Loucy (cell line): ENCODE measurements around the gene GRK3.
A peak's percentile ranks its signal among the peaks of the same experiment; 100 is the strongest.

Experiments used
- H2AFZ ChIP-seq: fragments of 200-600 bp; sonication (generic); 2 replicates; pipeline ENCODE4 v1.6.0; 2016; ENCODE audit warnings: antibody characterized with exemption, mild to moderate bottlenecking, low read length, moderate library complexity
- H3F3A ChIP-seq: fragments of 200-600 bp; 2 replicates; pipeline ENCODE4 v1.6.0; 2016; ENCODE audit warnings: antibody characterized with exemption, low read depth, mild to moderate bottlenecking
- H3K27me3 ChIP-seq: fragments of 200-600 bp; sonication (generic); 2 replicates; pipeline ENCODE4 v1.6.1; 2014; ENCODE audit warnings: low read length, mild to moderate bottlenecking; ENCODE audit not compliant: insufficient read depth, poor library complexity, severe bottlenecking
- H3K36me3 ChIP-seq: fragments of 200-600 bp; sonication (generic); 2 replicates; pipeline ENCODE4 v1.6.1; 2016; ENCODE audit warnings: low read length; ENCODE audit not compliant: insufficient read depth
- H3K4me1 ChIP-seq: fragments of 200-600 bp; sonication (generic); 2 replicates; pipeline ENCODE4 v1.5.1; 2014; ENCODE audit warnings: low read length, mild to moderate bottlenecking; ENCODE audit not compliant: insufficient read depth, poor library complexity, severe bottlenecking
- H3K4me2 ChIP-seq: fragments of 200-600 bp; sonication (generic); 2 replicates; pipeline ENCODE4 v1.6.0; 2014; ENCODE audit warnings: antibody characterized with exemption, low read length, low read depth, mild to moderate bottlenecking; ENCODE audit not compliant: poor library complexity, severe bottlenecking
- H3K4me3 ChIP-seq: fragments of 200-600 bp; sonication (generic); 2 replicates; pipeline ENCODE4 v1.5.1; 2014; ENCODE audit warnings: low read length, mild to moderate bottlenecking, mixed read lengths; ENCODE audit not compliant: poor library complexity, severe bottlenecking
- H3K79me2 ChIP-seq: fragments of 200-600 bp; sonication (generic); 2 replicates; pipeline ENCODE4 v1.6.1; 2014; ENCODE audit warnings: low read length; ENCODE audit not compliant: insufficient read depth
- H3K9ac ChIP-seq: fragments of 200-600 bp; sonication (generic); 2 replicates; pipeline ENCODE4 v1.6.0; 2014; ENCODE audit warnings: mild to moderate bottlenecking, low read depth, low read length, moderate library complexity; ENCODE audit not compliant: poor library complexity, severe bottlenecking
- H3K9me2 ChIP-seq: fragments of 200-600 bp; sonication (generic); replicated peaks from 2 replicates; pipeline ENCODE4 v1.6.1; 2016; ENCODE audit warnings: low read depth, low read length, mixed read lengths
- H3K9me3 ChIP-seq: fragments of 200-600 bp; sonication (generic); 2 replicates; pipeline ENCODE4 v1.6.1; 2014; ENCODE audit warnings: mild to moderate bottlenecking, antibody characterized with exemption, low read length, low read depth; ENCODE audit not compliant: insufficient read depth
- H4K20me1 ChIP-seq: fragments of 200-600 bp; sonication (generic); 2 replicates; pipeline ENCODE4 v1.6.0; 2014; ENCODE audit warnings: antibody characterized with exemption, low read length, mild to moderate bottlenecking; ENCODE audit not compliant: insufficient read depth, poor library complexity, severe bottlenecking
- CTCF ChIP-seq: fragments of 200-600 bp; sonication (generic); conservative IDR thresholded peaks from 2 replicates; pipeline ENCODE4 v1.5.1; 2014; ENCODE audit warnings: mild to moderate bottlenecking, antibody characterized with exemption, low read length
- EZH2phosphoT487 ChIP-seq: fragments of 200-600 bp; IDR thresholded peaks from 2 replicates; pipeline ENCODE4 v1.6.1; 2018; ENCODE audit warnings: antibody characterized with exemption, mild to moderate bottlenecking, moderate library complexity, borderline replicate concordance

The GRK3 gene

DNA sequence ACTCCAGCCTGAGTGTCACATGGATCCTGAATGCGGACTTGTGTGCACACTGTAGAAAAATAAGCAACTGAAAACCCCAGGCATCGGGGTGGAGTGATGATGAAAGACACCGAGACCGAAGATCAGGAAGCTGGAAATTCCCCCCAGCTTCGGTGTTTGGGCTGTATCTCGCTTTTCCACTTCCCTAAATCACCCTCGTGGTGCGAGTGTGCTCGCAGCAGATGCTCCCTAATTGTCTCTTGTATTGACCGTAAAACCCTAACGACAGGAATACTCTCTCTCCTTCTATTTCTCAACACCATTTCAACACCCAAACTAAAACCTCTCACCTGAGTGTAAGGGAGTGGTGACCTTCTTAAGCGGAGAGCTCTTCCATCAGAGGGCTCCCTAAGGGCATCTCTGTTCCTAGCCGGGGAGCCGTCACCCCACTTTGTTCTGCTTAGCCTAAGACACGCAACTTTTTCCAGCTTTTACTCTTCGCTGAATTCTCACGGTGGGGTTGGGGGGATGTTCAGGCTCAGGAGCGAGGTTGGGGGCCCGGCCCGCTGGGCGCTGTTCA is 635 bp upstream of the GRK3 start:
- peaks cover 26% of the 10 kb centered on the region for H4K20me1 ChIP-seq
- H3K79me2 ChIP-seq = peaks cover 40% of the 10 kb centered on the region
- no peaks in the 10 kb centered on the region for H3F3A ChIP-seq
- peaks cover 5% of the 10 kb centered on the region for H3K27me3 ChIP-seq
- peaks cover 32% of the 10 kb centered on the region for H3K4me1 ChIP-seq
- no peak for TF ChIP-seq EZH2phosphoT487
- TF ChIP-seq CTCF = no peak
- H3K9ac ChIP-seq = peak overlapping the region; percentile 47
- H3K9me3 ChIP-seq = no peaks in the 10 kb centered on the region
- no peaks in the 10 kb centered on the region for H3K9me2 ChIP-seq
- H3K4me2 ChIP-seq = peak overlapping the region; percentile 71
- no peaks in the 10 kb centered on the region for H3K36me3 ChIP-seq
- H2AFZ ChIP-seq = peak overlapping the region; percentile 24
- H3K4me3 ChIP-seq = peak overlapping the region; percentile 60

DNA sequence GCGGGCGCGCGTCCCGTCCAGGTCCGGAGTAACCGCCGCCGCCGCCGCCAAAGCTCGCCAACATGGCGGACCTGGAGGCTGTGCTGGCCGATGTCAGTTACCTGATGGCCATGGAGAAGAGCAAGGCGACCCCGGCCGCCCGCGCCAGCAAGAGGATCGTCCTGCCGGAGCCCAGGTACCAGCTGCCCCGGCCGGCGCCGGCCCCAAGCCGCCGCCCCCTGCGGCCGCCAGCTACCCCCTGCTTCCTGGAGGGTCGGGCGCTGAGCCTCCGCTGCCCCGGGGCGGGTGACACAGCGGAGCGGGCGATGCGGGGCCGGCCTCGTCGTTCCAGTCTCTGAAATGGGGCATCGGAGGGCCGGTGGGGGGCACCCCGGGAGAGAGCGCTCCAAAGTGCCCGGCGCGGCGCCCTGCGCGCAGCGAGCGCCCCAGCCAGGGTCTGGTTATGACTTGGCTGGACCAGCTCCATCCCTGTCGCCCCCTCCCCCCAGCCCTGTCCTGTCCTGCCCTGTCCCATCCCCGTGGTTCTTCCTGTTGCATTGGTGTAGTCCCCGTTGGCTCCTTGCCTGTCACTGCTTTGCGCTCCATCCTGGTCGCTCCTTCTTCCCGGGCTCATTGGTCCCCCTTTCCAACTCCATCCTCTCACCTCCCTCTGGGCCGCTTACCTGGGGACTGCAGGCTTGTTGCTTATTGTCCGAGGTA is 653 bp downstream of the GRK3 start:
- TF ChIP-seq EZH2phosphoT487 (no peak), CTCF (no peak)
- Histone ChIP-seq H3F3A (no peaks in the 10 kb centered on the region), H3K9me3 (no peaks in the 10 kb centered on the region), H3K79me2 (peaks cover 53% of the 10 kb centered on the region), H2AFZ (no peak overlapping the region), H3K27me3 (peaks cover 5% of the 10 kb centered on the region), H3K36me3 (peaks cover 4% of the 10 kb centered on the region; the same call in 1 of the 2 replicates), H4K20me1 (peaks cover 39% of the 10 kb centered on the region), H3K9ac (peak overlapping the region; percentile 86), H3K9me2 (no peaks in the 10 kb centered on the region), H3K4me3 (peak overlapping the region; percentile 86), H3K4me1 (peaks cover 38% of the 10 kb centered on the region), H3K4me2 (peak overlapping the region; percentile 83)

- peaks cover 51% of the 10 kb centered on the region for H4K20me1 ChIP-seq
- peaks cover 5% of the 10 kb centered on the region for H3K27me3 ChIP-seq
- H3K9me3 ChIP-seq = no peaks in the 10 kb centered on the region
- peak overlapping the region; percentile 86 for H3K9ac ChIP-seq
- H2AFZ ChIP-seq = no peak overlapping the region
- TF ChIP-seq CTCF = no peak
- no peak for TF ChIP-seq EZH2phosphoT487
- H3K36me3 ChIP-seq = peaks cover 4% of the 10 kb centered on the region; the same call in 1 of the 2 replicates
- peak overlapping the region; percentile 86 for H3K4me3 ChIP-seq
- peaks cover 50% of the 10 kb centered on the region for H3K4me1 ChIP-seq
- peak overlapping the region; percentile 83 for H3K4me2 ChIP-seq
- no peaks in the 10 kb centered on the region for H3F3A ChIP-seq
- peaks cover 65% of the 10 kb centered on the region for H3K79me2 ChIP-seq
- H3K9me2 ChIP-seq = no peaks in the 10 kb centered on the region
Observed at GRCh38 chr22:25566186-25566897, 1.9 kb downstream of the GRK3 start.
